NCI-H1105 treated with DMSO at 0.1 percent for 48 hours (cell line): ENCODE results near the gene PIAS2.
"Not testable (repeated sequence)": the region's sequence is repeated elsewhere in the genome, so short reads cannot be mapped to it uniquely, and the experiment has no call there.

Experiments
- DNase-seq: peaks from one replicate; lab custom pipeline; 2025; lab: John Stamatoyannopoulos, UW

The PIAS2 gene, protein sequence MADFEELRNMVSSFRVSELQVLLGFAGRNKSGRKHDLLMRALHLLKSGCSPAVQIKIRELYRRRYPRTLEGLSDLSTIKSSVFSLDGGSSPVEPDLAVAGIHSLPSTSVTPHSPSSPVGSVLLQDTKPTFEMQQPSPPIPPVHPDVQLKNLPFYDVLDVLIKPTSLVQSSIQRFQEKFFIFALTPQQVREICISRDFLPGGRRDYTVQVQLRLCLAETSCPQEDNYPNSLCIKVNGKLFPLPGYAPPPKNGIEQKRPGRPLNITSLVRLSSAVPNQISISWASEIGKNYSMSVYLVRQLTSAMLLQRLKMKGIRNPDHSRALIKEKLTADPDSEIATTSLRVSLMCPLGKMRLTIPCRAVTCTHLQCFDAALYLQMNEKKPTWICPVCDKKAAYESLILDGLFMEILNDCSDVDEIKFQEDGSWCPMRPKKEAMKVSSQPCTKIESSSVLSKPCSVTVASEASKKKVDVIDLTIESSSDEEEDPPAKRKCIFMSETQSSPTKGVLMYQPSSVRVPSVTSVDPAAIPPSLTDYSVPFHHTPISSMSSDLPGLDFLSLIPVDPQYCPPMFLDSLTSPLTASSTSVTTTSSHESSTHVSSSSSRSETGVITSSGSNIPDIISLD

DNA sequence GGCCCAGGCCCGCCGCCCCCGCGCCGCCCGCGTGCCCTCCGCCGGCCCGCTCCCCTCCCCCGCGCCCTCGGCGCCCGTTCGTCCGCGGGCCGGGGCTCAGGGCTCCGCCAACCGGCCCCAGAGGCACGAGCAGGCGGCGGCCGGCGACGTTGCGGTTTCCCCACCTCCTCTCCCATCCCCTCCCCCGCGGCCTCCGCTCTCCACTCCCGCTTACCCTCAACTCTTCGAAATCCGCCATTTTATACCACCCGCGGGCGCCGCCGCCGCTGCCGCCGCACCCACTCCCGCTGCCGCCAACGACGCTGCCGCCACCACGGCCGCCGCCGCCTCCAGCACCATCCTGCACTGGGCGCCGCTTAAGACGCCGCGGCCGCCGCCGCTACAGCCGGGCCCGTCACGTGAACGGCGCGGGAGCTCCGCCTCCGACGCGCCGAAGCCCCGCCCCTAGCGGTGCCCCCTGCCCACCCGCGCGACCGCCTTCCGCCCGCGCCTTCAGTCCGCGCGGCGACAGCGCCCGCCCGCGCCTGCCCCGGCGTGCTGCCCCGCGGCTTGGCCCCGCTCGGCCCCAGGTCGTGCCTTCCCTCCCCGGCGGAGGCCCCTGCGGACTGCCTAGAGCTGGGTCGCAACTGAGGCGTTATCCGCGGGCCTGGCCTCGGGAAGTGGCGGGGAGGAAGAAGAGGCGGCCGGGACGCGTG is at the start of gene PIAS2, which contains the start of gene KATNAL2:
Gene PIAS2, minus strand, starts transcription at position 400 of the 695 bp plus-strand sequence. Its CDS starts 162 bp downstream, at position 238.
Gene KATNAL2, plus strand, starts transcription at position 495 of the 695 bp plus-strand sequence. CDS start 29,271 bp downstream, outside the sequence.
- peak; percentile 85 for DNase-seq

DNA sequence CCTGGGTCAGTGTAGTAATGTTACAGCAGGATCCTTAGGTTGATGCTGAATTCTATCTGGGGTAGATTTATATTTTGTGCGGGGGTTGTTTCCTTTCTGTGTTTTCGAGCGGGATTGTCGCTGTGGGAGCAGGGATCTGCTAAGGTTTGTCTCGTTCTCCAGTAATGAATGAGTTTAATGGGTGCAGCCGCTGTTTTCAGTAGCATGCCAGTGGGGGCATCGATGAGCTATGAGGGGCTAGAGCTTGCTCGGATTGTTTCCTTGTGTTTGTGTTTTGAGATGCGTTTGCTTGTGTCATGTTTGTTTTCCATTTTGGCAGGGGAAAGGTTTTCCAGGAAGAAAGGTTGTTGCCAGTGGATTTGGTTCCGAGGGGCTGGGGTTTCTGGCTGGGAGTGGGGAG is 49.0 kb upstream of the PIAS2 start:
- not testable (repeated sequence) for DNase-seq

DNA sequence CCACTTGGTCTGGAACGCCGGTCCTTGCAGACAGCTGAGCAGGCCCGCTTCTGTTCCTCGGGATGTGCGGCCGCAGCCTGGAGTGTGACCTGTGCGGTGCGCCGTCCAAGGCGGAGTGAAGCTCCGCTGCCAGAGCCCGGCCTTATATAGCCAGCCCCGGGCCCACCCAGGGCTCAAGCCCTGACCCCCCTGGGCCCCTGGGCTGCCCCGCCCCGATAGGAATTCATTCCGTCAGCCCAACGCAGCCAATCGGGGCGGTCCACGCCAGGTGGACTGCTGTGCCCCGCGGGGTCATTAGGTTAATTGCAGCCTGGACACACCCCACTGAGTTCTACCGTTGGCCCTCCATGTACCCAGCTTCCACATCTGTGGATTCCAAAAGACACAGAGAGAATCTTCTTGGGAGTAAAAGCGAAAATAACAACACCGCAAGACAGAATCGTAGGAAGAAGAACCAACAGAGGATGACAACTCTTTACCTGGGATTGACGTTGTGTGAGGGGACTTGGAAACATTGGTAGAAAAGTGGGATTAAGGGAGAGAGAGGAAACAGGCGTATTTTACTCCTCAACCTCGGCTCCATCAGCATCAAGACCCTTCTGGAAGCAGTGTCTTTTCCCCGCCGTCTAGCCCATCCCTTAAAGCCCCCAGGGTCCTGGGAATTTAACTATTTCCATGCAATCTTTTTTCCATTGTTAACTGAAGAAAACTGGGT is 47.4 kb upstream of the PIAS2 start:
- DNase-seq: not testable (repeated sequence)

DNA sequence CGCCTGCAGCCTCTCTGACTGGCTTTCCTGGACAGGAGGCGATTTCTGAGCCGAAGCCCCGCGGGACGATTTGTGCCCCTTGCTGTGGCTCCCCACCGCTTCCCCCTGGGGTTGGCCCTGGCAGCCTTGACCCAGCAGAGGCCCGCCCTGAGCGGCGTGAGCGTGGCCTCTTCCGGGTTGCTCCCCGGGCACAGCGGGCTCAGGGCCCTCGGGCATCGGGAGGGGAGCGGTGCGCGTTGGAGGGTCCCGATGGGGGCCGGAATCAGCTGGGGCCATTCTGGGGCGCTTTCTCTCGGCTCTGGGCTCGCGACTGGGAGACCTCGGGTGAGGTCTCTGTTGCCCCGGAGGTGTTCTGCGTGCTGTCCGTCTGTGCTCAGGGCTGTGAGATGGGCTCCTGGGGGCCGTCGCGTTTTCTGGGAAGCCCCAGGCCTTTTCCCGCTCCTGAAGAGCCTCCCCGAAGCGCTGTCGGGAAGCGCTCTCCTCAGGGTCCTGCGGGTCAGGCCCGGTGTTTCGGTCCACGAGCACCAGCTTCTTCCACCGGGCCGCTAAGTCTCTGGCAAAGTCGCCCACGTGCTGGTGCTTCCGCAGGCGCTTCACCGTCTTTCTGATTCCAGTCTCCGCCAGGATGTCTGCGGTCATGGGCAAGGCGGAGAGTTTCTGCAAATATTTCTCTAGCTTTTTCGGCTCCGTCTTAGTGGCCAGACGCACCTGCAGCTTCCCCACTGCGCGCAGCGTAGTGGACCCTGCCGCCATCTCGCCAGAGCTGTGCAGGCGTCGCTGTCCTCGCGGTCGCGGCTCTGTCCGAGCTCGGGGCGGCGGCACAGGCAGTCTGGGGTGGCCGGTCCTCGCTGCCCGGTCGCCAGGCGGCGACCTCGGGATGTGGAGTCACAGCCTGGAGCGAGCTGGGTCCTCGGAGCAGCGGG is 46.6 kb upstream of the PIAS2 start:
- DNase-seq: not testable (repeated sequence)

DNA sequence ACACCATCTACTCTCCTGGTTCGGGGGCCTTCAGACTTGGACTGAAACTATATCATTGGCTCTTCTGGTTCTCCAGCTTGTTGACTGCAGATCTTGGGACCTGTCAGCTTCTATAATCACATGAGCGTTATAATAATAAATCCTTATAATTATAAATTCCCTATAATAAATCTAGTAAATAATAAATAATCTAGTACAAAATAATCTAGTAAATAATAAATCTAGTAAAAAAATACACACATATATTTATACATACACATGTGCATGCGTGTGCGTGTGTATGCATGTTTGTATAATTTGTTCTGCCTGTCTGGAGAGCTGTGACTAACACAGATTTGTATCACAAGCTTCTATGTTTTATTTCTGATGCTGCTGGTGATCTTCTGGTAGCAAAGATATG is 40.9 kb upstream of the PIAS2 start:
- no peak for DNase-seq

DNA sequence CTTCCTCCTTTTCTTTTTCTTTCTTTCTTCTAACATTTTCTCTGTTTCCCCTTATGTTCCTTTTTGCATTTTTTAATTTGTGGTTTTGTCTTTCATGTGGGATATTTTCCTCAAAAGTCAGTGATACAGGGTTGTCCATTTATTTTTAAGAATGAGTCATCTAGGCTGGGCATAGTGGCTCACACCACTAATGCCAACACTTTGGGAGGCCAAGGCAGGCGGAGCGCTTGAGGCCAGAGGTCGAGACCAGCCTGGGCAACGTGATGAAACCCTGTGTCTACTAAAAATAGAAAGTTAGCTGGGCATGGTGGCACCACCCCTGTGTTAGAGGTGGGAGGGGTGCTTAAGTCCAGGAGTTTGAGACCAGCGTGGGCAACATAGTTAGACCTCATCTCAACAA is 35.9 kb upstream of the PIAS2 start:
- no peak for DNase-seq

DNA sequence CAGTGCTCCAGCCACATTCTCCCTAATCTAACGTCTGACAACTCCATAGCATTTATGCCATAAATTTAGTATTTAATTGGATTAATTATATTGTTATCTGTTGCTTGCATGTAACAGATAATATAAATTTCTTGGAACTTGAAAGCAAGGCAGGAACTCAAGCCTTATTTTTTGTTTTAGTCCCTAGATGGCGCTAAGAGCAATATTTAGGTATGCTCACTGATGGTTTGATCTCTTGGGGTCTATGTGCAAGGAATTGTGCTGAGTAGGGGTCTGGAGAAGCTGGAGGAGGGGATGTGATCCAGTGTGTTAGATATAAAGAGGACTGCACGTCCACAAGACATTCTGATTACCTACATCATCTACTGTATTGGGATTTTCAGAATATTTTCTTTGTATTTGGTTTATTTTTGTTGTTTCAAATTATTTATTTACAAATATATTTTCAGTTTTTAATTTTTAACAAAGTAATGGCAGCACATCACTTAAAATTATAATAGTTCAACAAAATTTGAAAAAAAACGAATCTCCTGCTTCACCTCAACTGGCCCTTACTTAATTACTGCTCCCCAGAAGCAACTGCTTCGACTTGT is 32.9 kb upstream of the PIAS2 start:
- peak; percentile 56 for DNase-seq

DNA sequence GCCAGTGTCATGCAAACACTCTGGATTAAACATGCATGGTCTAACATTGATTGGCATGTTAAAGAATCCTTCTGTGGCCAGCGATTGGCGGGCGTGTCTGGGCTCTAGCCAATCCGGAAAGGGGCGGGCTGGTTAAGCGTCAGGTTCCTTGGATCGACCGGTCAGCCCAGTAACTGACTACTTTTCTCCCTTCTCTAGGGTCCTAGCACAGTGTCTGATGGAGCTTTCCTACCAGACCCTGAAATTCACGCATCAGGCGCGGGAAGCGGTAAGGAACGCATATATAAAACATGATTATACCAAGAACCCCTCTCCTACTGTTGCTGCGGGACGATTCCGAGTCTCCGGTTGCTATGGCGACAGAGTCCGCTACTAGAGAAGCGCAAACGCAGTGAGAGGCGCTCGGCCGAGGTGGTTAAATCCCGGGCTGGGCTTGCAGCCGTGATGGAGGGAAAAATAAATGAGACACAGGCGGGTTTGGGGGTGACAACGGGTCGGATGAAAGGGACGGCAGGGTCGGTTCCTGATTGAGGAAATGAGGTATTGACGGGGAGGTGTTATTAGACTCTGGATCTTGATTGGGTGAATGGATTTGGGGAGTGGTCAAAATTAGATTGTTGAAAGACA is 29.5 kb upstream of the PIAS2 start:
- DNase-seq: peak; percentile 93

DNA sequence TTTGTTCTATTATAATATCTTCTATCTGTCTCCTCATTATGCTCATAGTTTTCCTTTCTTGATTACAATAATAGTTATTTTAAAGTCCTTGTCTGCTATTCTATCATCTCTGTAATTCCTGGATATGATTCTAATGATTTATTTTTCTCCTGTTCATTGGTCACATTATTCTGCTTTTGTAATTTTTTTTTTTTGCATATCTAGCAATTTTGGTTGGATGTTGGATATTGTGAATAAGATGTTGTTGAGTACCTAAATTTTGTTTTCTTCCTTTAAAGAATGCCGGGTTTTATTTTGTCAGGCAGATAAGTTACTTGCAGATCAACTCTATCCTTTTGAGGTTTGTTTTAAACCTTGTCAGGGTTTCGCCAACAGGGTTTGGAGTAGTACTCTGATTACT is 25.3 kb upstream of the PIAS2 start:
- DNase-seq: no peak

DNA sequence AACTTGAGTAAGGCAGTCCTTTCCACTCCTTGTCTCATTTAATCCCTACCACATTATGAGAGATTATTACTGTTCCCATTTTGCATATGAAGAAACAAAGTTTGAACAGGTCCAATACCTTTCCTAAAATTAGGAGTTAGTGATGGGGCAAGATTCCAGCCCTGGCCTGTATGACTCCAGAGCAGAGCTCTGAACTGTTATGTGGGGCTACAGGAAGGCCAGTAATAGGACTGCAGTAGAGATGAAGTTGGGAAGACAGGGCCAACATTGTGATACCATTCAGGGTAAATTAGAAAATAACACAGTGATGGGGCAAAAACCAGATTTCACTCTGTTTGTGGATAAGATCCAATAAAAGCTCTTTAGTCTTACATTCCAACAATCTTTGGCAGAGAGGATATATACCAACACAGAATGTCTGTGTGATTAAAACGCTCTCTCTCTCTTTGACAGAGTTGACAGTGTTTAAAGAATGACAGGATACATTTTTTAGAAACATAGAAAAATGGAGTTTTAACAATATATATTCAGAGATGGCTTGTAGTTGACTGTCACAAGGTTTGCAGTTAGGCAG is 22.8 kb upstream of the PIAS2 start:
- DNase-seq: no peak

DNA sequence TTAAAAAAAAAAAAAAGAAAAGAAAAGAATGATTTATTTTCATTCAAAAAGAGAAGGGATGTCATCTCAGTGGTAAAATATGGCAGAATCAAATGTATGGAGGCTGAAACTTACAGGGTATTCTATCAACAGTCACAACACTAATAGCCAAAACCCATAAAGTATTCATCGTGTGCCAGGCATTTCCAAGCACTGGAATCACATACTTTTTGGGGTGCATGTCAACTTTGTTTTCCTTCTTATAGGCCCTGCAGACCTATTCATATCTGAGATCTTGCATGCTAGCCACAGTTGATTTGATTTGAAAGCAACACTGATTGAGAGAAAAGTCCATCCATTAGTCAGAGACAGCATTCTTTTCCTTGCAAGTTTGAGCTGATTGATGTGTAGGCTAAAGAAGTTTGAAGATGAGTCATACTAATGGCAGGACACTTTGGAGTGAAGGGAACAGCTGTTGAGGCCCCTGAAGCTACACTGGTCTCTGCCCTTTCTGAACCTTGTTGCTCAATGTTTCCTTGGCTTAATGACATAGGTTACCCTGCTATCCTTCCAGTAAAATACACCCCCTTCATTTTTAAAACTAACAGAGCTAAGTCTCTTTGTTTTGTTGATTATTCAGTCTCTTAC is 22.1 kb upstream of the PIAS2 start:
- no peak for DNase-seq

DNA sequence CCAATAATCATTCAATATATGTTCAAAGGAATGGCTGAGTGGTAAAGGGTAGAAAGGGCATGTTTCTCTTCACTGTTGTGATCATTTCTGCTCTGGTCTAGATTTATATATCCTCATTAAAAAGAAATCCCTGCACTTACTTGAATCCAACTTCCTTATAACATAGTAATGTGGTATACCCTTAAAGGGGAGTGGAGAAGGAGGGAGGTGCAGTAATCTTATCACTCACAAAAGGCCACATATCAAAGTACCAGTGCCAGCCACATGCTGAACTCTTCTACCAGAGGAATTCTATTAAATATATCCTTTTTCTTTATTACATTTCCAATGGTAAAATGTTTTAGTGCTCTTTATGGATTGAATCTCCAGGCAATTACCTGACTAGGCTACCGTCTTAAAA is 3.3 kb upstream of the PIAS2 start:
- DNase-seq: no peak

DNA sequence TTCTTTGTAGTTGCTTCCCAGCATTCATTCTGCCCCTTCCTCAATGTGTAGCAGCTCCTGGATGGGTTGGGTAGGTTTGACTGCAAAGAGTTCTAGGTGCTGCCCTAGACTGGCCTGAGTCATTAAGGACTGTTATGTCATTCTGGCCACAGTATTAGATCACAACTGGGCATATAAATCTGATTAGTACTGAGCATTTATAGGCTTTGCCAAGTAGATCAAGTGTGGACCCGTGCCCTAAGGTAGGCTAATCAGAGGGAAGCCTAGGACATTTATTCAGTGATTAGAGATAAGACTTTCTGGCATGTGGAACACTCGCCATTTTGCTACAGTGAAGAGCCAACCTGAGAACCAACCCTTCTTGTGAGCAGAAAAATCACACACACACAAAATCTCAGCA is 2.8 kb upstream of the PIAS2 start:
- no peak for DNase-seq

DNA sequence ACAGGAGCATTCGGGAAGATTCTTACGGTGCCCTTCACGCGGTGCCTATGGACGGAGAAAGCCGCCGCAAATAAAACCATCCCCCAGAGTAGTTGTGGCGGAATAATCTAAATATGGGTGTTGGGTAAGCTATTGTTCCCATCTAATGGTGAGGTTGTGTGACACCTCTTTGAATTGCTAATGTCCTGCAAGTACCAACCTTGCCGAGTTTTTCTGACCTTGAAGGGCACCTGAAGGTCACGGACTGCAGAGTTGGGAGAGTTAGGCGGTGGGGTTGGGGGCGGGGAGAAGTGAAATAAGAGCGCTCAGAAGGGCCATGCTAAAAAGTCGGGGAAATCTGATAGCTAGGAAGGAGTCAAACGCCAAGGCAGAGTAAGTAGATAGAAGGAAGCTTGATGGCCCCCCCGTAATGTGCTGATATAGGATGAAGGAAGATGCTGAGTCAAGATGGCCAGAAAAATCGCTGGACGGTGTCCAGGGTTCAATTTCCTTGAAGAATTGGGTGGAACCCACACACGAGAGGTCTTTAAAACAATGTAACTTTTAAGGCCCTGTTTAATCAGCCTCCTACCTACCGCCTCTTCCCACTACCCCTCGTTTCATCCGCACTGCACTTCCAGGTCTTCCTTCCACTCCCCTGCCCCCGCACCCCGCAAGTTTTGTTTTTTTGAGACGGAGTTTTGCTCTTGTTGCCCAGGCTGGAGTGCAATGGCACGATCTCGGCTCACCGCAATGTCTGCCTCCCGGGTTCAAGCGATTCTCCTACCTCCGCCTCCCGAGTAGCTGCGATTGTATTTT is 695 bp upstream of the PIAS2 start:
- peak; percentile 56 for DNase-seq

DNA sequence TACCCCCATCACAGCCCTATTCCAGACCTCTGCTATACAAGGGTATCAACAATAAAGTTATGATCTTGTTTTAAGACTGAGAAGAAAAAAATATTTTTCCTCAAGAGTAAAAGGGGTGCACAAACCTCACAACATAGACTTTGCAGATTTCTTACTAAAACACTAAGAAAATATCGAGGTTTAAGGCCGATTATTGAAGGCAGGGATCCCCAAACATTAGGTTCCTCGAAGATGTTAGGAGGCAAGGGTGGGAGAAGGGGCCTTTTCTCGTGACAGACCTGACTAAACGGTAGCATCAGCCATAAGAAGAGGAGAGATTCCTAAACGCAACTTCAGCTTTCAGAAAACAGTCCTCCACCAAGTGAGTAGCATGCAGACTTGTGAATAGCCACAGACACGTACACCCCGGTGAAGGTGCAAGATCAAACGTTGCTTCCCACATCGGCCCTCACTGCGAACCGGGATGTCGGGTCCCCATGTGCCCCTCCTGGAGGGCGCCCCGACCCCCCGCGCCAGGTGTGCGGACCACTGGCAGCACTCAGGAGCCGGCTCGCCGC is 678 bp downstream of the PIAS2 start:
- DNase-seq: peak; percentile 56

DNA sequence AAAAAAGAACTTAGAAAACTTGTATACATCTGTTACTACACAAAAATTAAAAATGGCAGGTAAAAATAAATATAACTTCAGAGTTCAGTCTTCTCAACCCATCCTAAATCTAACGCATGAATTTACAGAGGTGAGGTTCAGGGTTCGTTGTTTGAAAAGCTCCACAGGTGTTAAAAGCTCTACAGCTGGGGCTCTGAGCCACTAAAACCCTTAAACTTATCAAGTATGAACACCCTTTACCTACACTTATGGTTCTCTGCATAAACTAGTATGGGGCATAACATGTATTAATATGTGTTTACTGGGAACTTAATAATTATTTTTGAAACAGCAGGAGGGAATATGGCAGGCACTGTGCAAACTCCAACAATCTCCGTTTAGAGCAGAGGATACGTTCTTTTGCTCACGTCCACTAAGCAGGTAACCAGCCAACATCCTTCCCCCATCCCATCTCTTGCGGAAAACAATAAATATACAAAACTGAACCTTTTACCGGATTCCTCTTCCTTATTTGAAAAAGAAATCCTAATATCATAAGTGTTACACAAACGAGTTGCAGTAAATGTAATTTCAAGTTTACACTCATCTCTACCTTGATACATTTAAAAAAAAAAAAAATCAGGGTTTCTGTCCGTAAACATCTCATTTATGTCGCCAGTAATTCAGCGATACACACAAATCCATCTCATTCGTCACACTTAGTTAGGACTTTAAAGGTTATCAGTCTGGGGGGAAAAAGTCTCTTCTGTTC is 1.3 kb downstream of the PIAS2 start:
- peak; percentile 29 for DNase-seq

DNA sequence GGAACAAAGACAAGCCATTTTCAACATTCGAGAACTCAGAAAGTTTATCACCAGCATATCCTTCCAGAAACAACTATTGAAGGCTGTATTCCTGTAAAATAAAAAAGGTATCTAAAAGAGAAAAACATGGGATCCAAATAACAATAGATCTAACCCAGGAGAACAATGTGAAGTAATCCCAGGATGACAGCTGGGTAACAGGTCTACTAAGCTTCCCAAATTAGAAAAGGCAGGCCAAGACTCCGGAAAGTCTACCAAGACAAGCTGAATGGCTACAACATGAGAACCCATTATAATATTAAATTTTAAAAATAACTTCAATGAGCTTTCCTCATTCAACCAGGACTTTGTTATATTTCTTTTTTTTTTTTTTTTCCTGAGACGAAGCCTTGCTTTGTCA is 6.5 kb downstream of the PIAS2 start:
- no peak for DNase-seq
